OCI-LY1 (cell line): Measurements from ENCODE around the gene ADM2.

Source experiments
- H2AFZ ChIP-seq: fragments of 200-600 bp; sonication (generic), shearing (Covaris generic); 2 replicates; pipeline ENCODE4 v1.6.0; 2014; ENCODE audit warnings: antibody characterized with exemption, mild to moderate bottlenecking, low read length
- H3F3A ChIP-seq: fragments of 200-600 bp; sonication (generic), shearing (Covaris generic); 2 replicates; pipeline ENCODE4 v1.6.0; 2014; ENCODE audit warnings: mild to moderate bottlenecking, antibody characterized with exemption, low read length, moderate library complexity; ENCODE audit not compliant: insufficient read depth
- H3K27ac ChIP-seq: fragments of 200-600 bp; sonication (generic); 2 replicates; pipeline ENCODE4 v1.5.1; 2014; ENCODE audit warnings: low read length, mixed run types, mild to moderate bottlenecking, low read depth; ENCODE audit not compliant: poor library complexity, severe bottlenecking
- H3K27me3 ChIP-seq: fragments of 200-600 bp; sonication (generic); 2 replicates; pipeline ENCODE4 v1.6.0; 2014; ENCODE audit warnings: antibody characterized with exemption, mild to moderate bottlenecking, low read length, moderate library complexity; ENCODE audit not compliant: insufficient read depth
- H3K36me3 ChIP-seq: fragments of 200-600 bp; sonication (generic); 2 replicates; pipeline ENCODE4 v1.6.1; 2014; ENCODE audit warnings: mild to moderate bottlenecking, antibody characterized with exemption, low read length, moderate library complexity, mixed read lengths; ENCODE audit not compliant: insufficient read depth
- H3K4me1 ChIP-seq: fragments of 200-600 bp; sonication (generic); 2 replicates; pipeline ENCODE4 v1.5.1; 2014; ENCODE audit warnings: mild to moderate bottlenecking, low read length, moderate library complexity; ENCODE audit not compliant: insufficient read depth, severe bottlenecking
- H3K4me2 ChIP-seq: fragments of 200-600 bp; sonication (generic), shearing (Covaris generic); 2 replicates; pipeline ENCODE4 v1.6.1; 2014; ENCODE audit warnings: low read length
- H3K4me3 ChIP-seq: fragments of 200-600 bp; sonication (generic); 2 replicates; pipeline ENCODE4 v1.5.1; 2014; ENCODE audit warnings: low read length, low read depth, mild to moderate bottlenecking, mixed read lengths; ENCODE audit not compliant: poor library complexity, severe bottlenecking
- H3K79me2 ChIP-seq: fragments of 200-600 bp; shearing (Covaris generic); 2 replicates; pipeline ENCODE4 v1.6.1; 2016; ENCODE audit warnings: mixed run types, low read length, mixed read lengths; ENCODE audit not compliant: insufficient read depth
- H3K9ac ChIP-seq: fragments of 200-600 bp; sonication (generic), shearing (Covaris generic); 2 replicates; pipeline ENCODE4 v1.6.1; 2014; ENCODE audit warnings: mild to moderate bottlenecking, low read length, mixed read lengths
- H3K9me2 ChIP-seq: fragments of 200-600 bp; sonication (generic), shearing (Covaris generic); 2 replicates; pipeline ENCODE4 v1.6.1; 2014; ENCODE audit warnings: low read depth, mild to moderate bottlenecking, low read length, mixed read lengths
- H3K9me3 ChIP-seq: fragments of 200-600 bp; shearing (Covaris generic); 2 replicates; pipeline ENCODE4 v1.6.1; 2014; ENCODE audit warnings: low read length, mixed read lengths
- H4K20me1 ChIP-seq: fragments of 200-600 bp; sonication (generic), shearing (Covaris generic); 2 replicates; pipeline ENCODE4 v1.6.0; 2016; ENCODE audit warnings: mild to moderate bottlenecking, low read length; ENCODE audit not compliant: insufficient read depth
- CTCF ChIP-seq: fragments of 200-600 bp; sonication (generic), shearing (Covaris generic); IDR thresholded peaks from 2 replicates; pipeline ENCODE4 v1.5.1; 2017; ENCODE audit warnings: mild to moderate bottlenecking, antibody characterized with exemption, low read length, moderate library complexity, mixed read lengths
- EZH2 ChIP-seq: fragments of 200-600 bp; sonication (generic), shearing (Covaris generic); IDR thresholded peaks from 2 replicates; pipeline ENCODE4 v1.8.0; 2017; ENCODE audit warnings: borderline replicate concordance, mixed run types, mild to moderate bottlenecking, antibody characterized with exemption, low read length, moderate library complexity, mixed read lengths

The ADM2 gene

GRCh38 chr22:50471962-50472361 lies 9.4 kb upstream of the ADM2 start:
- no peaks in the 10 kb centered on the region for H4K20me1 ChIP-seq
- peaks cover 26% of the 10 kb centered on the region for H3K79me2 ChIP-seq
- H3F3A ChIP-seq: no peaks in the 10 kb centered on the region
- no peak overlapping the region for H2AFZ ChIP-seq
- peaks cover 77% of the 10 kb centered on the region for H3K4me1 ChIP-seq
- H3K9me2 ChIP-seq: no peaks in the 10 kb centered on the region
- H3K27ac ChIP-seq: peak overlapping the region; percentile 98
- TF ChIP-seq CTCF (no peak), EZH2 (no peak)
- peak overlapping the region; percentile 86 for H3K4me2 ChIP-seq
- no peaks in the 10 kb centered on the region for H3K27me3 ChIP-seq
- peak overlapping the region; percentile 74 for H3K9ac ChIP-seq
- peak overlapping the region; percentile 88 for H3K4me3 ChIP-seq
- H3K9me3 ChIP-seq: no peaks in the 10 kb centered on the region
- H3K36me3 ChIP-seq: peaks cover 5% of the 10 kb centered on the region; the same call in 1 of the 2 replicates

- no peaks in the 10 kb centered on the region for H4K20me1 ChIP-seq
- TF ChIP-seq CTCF: peak; percentile 86
- no peak for TF ChIP-seq EZH2
- peak overlapping the region; percentile 86 for H3K4me2 ChIP-seq
- peaks cover 26% of the 10 kb centered on the region for H3K79me2 ChIP-seq
- H3K4me3 ChIP-seq: peak overlapping the region; percentile 88
- no peaks in the 10 kb centered on the region for H3K9me3 ChIP-seq
- no peaks in the 10 kb centered on the region for H3K27me3 ChIP-seq
- H3K9me2 ChIP-seq: no peaks in the 10 kb centered on the region
- H3K36me3 ChIP-seq: no peaks in the 10 kb centered on the region; the same call in 1 of the 2 replicates
- peak overlapping the region; percentile 74; the same call in 1 of the 2 replicates for H3K9ac ChIP-seq
- no peak overlapping the region for H2AFZ ChIP-seq
- H3K27ac ChIP-seq: peak overlapping the region; percentile 98
- H3F3A ChIP-seq: no peaks in the 10 kb centered on the region
- H3K4me1 ChIP-seq: peaks cover 66% of the 10 kb centered on the region
Observed at GRCh38 chr22:50473088-50473487, 8.3 kb upstream of the ADM2 start.

DNA sequence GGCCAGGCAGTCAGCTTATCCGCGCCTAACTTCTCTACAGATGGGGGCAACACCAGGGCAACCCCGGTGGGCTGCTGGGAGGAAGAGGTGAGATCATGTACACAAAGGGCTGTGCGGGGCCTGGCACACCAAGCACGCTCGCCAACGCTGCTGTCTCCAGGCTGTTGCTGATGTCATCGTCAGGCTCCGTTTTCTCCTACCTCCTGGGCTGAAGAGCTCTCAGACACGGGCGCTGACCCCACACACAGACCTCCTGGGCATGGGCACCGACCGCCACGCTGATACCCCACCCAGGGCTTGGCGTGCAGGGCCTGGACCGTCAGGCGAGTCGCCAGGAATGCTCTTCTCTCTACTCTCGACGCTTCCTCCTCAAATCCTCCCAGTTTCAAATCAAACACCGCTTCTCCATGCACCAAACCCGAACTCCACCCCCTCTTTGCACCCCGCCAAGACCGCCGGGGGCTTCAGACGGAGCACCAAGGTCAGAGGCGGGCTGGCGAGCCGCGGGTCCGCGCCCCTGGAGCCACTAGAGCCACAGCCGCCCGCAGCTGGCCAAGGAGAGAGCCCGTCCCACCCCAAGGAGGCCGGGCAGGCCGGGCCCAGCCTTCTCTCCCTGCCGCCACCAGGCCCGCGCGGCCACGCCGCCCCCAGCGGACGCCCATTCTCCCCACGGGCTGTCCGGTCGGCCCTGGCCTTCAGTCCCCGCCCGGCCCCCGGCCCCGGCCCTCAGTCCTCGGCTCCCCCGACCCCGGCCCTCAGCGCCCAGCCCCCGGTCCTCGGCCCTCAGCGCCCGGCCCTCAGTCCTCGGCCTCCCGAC lies 7.3 kb upstream of the ADM2 start:
- no peaks in the 10 kb centered on the region for H3K9me3 ChIP-seq
- H3K4me3 ChIP-seq: peak overlapping the region; percentile 88
- peaks cover 26% of the 10 kb centered on the region for H3K79me2 ChIP-seq
- H2AFZ ChIP-seq: no peak overlapping the region
- no peaks in the 10 kb centered on the region for H4K20me1 ChIP-seq
- H3F3A ChIP-seq: no peaks in the 10 kb centered on the region
- no peaks in the 10 kb centered on the region for H3K27me3 ChIP-seq
- peak overlapping the region; percentile 98 for H3K27ac ChIP-seq
- peak overlapping the region; percentile 74 for H3K9ac ChIP-seq
- no peaks in the 10 kb centered on the region for H3K9me2 ChIP-seq
- peaks cover 56% of the 10 kb centered on the region for H3K4me1 ChIP-seq
- no peaks in the 10 kb centered on the region; the same call in 1 of the 2 replicates for H3K36me3 ChIP-seq
- H3K4me2 ChIP-seq: peak overlapping the region; percentile 86
- TF ChIP-seq EZH2 (no peak), CTCF (no peak)
